Tibial nerve (tissue), 4 donors: ENCODE data around the gene CHORDC1. TPM values are rescaled to one million over a fixed set of nuclear protein-coding genes. Genes with fewer than 3 reads are reported as not detected.

Experiments used
- DNase-seq, 2 donors: peaks; one replicate each; pipeline ENCODE4 v3.0.0-alpha.2; 2019; ENCODE audit warnings: low spot score in 2 of 2
- H3K27ac ChIP-seq, 4 donors: fragments of 200-600 bp; sonication (generic) in 3 of 4; one replicate each; pipeline ENCODE4 v1.5.1; 2017 to 2019; ENCODE audit warnings: mild to moderate bottlenecking in 1 of 4
- H3K27me3 ChIP-seq, 2 donors: fragments of 200-600 bp; sonication (generic) in 1 of 2; one replicate each; pipeline versions ENCODE4 v1.5.1 to v1.6.0; 2017 to 2019
- H3K36me3 ChIP-seq, 3 donors: fragments of 200-600 bp; sonication (generic); one replicate each; pipeline ENCODE4 v1.5.1; 2018 to 2019
- H3K4me1 ChIP-seq, 4 donors: fragments of 200-600 bp; sonication (generic) in 3 of 4; one replicate each; pipeline ENCODE4 v1.5.1; 2017 to 2019
- H3K4me3 ChIP-seq, 4 donors: fragments of 200-600 bp; sonication (generic) in 3 of 4; one replicate each; pipeline ENCODE4 v1.5.1; 2017 to 2019; ENCODE audit warnings: mild to moderate bottlenecking in 1 of 4, moderate library complexity in 1 of 4
- H3K9me3 ChIP-seq, 4 donors: fragments of 200-600 bp; sonication (generic) in 3 of 4; one replicate each; pipeline ENCODE4 v1.5.1; 2017 to 2019
- CTCF ChIP-seq, 5 experiments: fragments of 200-600 bp in 3 of 5; fragments of 450-650 bp in 2 of 5; sonication (generic) in 3 of 5; IDR thresholded peaks; one replicate each; pipeline ENCODE4 v1.5.1; 2016 to 2019; ENCODE audit warnings: antibody characterized with exemption in 5 of 5, mild to moderate bottlenecking in 3 of 5, moderate library complexity in 2 of 5
- EP300 ChIP-seq, 2 donors: sonication (generic); formaldehyde crosslinking; IDR thresholded peaks; one replicate each; pipeline ENCODE4 v1.6.1; 2017; ENCODE audit warnings: antibody characterized with exemption in 2 of 2, mild to moderate bottlenecking in 1 of 2
- POLR2A ChIP-seq, 2 donors: fragments of 450-650 bp; IDR thresholded peaks; one replicate each; pipeline ENCODE4 v1.6.1; 2017; ENCODE audit warnings: antibody characterized with exemption in 2 of 2, mild to moderate bottlenecking in 2 of 2, moderate library complexity in 2 of 2
- WGBS, 2 donors: methylation state at CpG; one replicate each; pipeline ENCODE4 v1.1.5; 2018; 5-methylcytosine and 5-hydroxymethylcytosine counted together
- total RNA-seq, 4 donors: library from RNA; depleted of rRNA; stranded (reverse); fragments of >200 nt; gene quantifications; one replicate each; pipeline ENCODE4 v1.1.0, GENCODE V29; 2016

Gene CHORDC1
- total RNA-seq, 4 donors from 2014 or later = 30.0 to 69.3 (median 46.6) TPM

GRCh38 chr11:90204832-90205646 lies 17.8 kb downstream of the CHORDC1 start:
- 10% methylated on average over 3 of the region's 3 CpGs for WGBS, 2 donors
- H3K36me3 ChIP-seq = peaks cover 0 to 52% (median 0%) of the 10 kb centered on the region in 3 donors
- TF ChIP-seq EP300 (IDR thresholded peaks at IDR 0.05) (no peak), CTCF (IDR thresholded peaks at IDR 0.05) (peak; percentile 63 to 95 (median 77)), POLR2A (IDR thresholded peaks at IDR 0.05) (no peak)

GRCh38 chr11:90204407-90204806 lies 18.4 kb downstream of the CHORDC1 start:
- Histone ChIP-seq H3K27me3 (no peaks in the 10 kb centered on the region), H3K4me3 (no peak overlapping the region), H3K4me1 (peaks cover 0 to 10% (median 0%) of the 10 kb centered on the region in 4 donors), H3K36me3 (peaks cover 0 to 46% (median 0%) of the 10 kb centered on the region in 3 donors), H3K27ac (no peak overlapping the region), H3K9me3 (no peaks in the 10 kb centered on the region)
- TF ChIP-seq POLR2A (IDR thresholded peaks at IDR 0.05) (no peak), CTCF (IDR thresholded peaks at IDR 0.05) (no peak), EP300 (IDR thresholded peaks at IDR 0.05) (no peak)
- 91 to 94% methylated on average over 13 of the region's 13 CpGs for WGBS, 2 donors
- DNase-seq = no peak

More at GRCh38 chr11:90204832-90205646, 17.8 kb downstream of the CHORDC1 start:
- DNase-seq = no peak
- Histone ChIP-seq H3K4me1 (peaks cover 0 to 10% (median 0%) of the 10 kb centered on the region in 4 donors), H3K27me3 (no peaks in the 10 kb centered on the region), H3K9me3 (no peaks in the 10 kb centered on the region), H3K4me3 (no peak overlapping the region), H3K27ac (no peak overlapping the region)

- Histone ChIP-seq H3K4me1 (peaks cover 0 to 10% (median 0%) of the 10 kb centered on the region in 4 donors), H3K27me3 (no peaks in the 10 kb centered on the region), H3K9me3 (no peaks in the 10 kb centered on the region), H3K4me3 (no peak overlapping the region), H3K27ac (no peak overlapping the region), H3K36me3 (peaks cover 0 to 38% (median 0%) of the 10 kb centered on the region in 3 donors)
- TF ChIP-seq POLR2A (IDR thresholded peaks at IDR 0.05) (no peak), CTCF (IDR thresholded peaks at IDR 0.05) (no peak), EP300 (IDR thresholded peaks at IDR 0.05) (no peak)
- WGBS, 2 donors = 73 to 86% methylated on average over 3 of the region's 3 CpGs
- DNase-seq = no peak
Observed at GRCh38 chr11:90202342-90202741, 20.5 kb downstream of the CHORDC1 start.

DNA sequence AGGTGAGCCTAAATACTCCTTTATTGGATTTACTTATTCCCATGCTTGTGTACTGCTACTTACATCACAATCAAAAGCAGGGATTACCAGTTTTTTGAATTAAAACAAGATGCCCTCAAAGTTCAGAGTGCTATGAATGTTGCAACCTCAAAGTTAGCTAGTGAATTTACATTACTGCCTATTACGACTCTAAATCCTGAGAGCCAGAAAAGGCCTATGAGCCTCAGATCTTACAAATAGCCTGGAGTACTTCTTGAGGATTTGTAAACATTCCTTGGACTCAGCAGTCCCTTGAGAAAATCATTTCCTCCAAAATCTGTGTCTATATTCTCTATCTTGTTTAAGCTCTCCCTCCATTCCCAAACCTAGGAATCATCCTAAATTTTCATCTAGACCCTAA lies 25.5 kb downstream of the CHORDC1 start:
- Histone ChIP-seq H3K4me3 (no peak overlapping the region), H3K36me3 (peaks cover 0 to 15% (median 0%) of the 10 kb centered on the region in 3 donors), H3K9me3 (no peaks in the 10 kb centered on the region), H3K4me1 (no peaks in the 10 kb centered on the region), H3K27ac (no peak overlapping the region), H3K27me3 (no peaks in the 10 kb centered on the region)
- DNase-seq = no peak
- 62 to 76% methylated on average over 1 of the region's 1 CpG for WGBS, 2 donors
- TF ChIP-seq EP300 (IDR thresholded peaks at IDR 0.05) (no peak), CTCF (IDR thresholded peaks at IDR 0.05) (no peak), POLR2A (IDR thresholded peaks at IDR 0.05) (no peak)

GRCh38 chr11:90192869-90193582 lies 29.8 kb downstream of the CHORDC1 start:
- Histone ChIP-seq H3K27ac (no peak overlapping the region), H3K9me3 (no peaks in the 10 kb centered on the region), H3K4me3 (no peak overlapping the region), H3K36me3 (no peaks in the 10 kb centered on the region), H3K27me3 (no peaks in the 10 kb centered on the region), H3K4me1 (no peaks in the 10 kb centered on the region)
- DNase-seq = no peak
- WGBS, 2 donors = 91% methylated on average over 4 of the region's 4 CpGs
- TF ChIP-seq POLR2A (IDR thresholded peaks at IDR 0.05) (no peak), EP300 (IDR thresholded peaks at IDR 0.05) (no peak), CTCF (IDR thresholded peaks at IDR 0.05) (no peak)
